H9 (cell line): ENCODE measurements around the gene DCST1. TPM values are rescaled to one million over a fixed set of nuclear protein-coding genes. Genes with fewer than 3 reads are reported as not detected.

Experiments
- DNase-seq: peaks from one replicate; pipeline ENCODE4 v3.0.0-alpha.2; 2017
- H2AFZ ChIP-seq: one replicate; pipeline ENCODE4 v1.6.1; 2013; ENCODE audit warnings: mild to moderate bottlenecking, low read length, control low read depth, moderate library complexity
- H2AK5ac ChIP-seq: 2 replicates; pipeline ENCODE4 v1.6.1; 2013; ENCODE audit warnings: low read length, control low read depth, mixed read lengths; ENCODE audit not compliant: insufficient read length
- H2BK120ac ChIP-seq: one replicate; pipeline ENCODE4 v1.6.1; 2013; ENCODE audit warnings: low read depth, mild to moderate bottlenecking, low read length, control low read depth, inconsistent platforms; ENCODE audit not compliant: poor library complexity, severe bottlenecking
- H2BK12ac ChIP-seq: 2 replicates; pipeline ENCODE4 v1.6.1; 2013; ENCODE audit warnings: low read length, control low read depth, mixed read lengths, low read depth; ENCODE audit not compliant: insufficient read length
- H2BK15ac ChIP-seq: 2 replicates; pipeline ENCODE4 v1.6.1; 2013; ENCODE audit warnings: low read depth, low read length, control low read depth
- H2BK20ac ChIP-seq: one replicate; pipeline ENCODE4 v1.6.1; 2013; ENCODE audit warnings: low read depth, mild to moderate bottlenecking, low read length, control low read depth, inconsistent platforms; ENCODE audit not compliant: poor library complexity, severe bottlenecking
- H2BK5ac ChIP-seq: 2 replicates; pipeline ENCODE4 v1.6.1; 2013; ENCODE audit warnings: low read length, control low read depth, mixed read lengths; ENCODE audit not compliant: insufficient read length
- H3K14ac ChIP-seq: 2 replicates; pipeline ENCODE4 v1.6.1; 2013; ENCODE audit warnings: low read length, control low read depth; ENCODE audit not compliant: insufficient read depth
- H3K18ac ChIP-seq: 2 replicates; pipeline ENCODE4 v1.6.1; 2013; ENCODE audit warnings: low read depth, mild to moderate bottlenecking, mixed read lengths, low read length, control low read depth; ENCODE audit not compliant: insufficient read length
- H3K23ac ChIP-seq: 2 replicates; pipeline ENCODE4 v1.6.1; 2013; ENCODE audit warnings: low read length, control low read depth, mixed read lengths, low read depth; ENCODE audit not compliant: insufficient read length
- H3K23me2 ChIP-seq: 2 replicates; pipeline ENCODE4 v1.6.1; 2013; ENCODE audit warnings: low read depth, mild to moderate bottlenecking, mixed read lengths, low read length, control low read depth; ENCODE audit not compliant: insufficient read length, poor library complexity, severe bottlenecking
- H3K27ac ChIP-seq: 2 replicates; pipeline ENCODE4 v1.5.1; 2013; ENCODE audit warnings: low read length, control low read depth, mixed read lengths, low read depth; ENCODE audit not compliant: insufficient read length
- H3K27me3 ChIP-seq: 2 replicates; pipeline ENCODE4 v1.6.1; 2013; ENCODE audit warnings: low read length, control low read depth, inconsistent platforms; ENCODE audit not compliant: insufficient read depth
- H3K4ac ChIP-seq: 2 replicates; pipeline ENCODE4 v1.6.1; 2013; ENCODE audit warnings: low read depth, mild to moderate bottlenecking, control low read depth, inconsistent platforms, low read length, moderate library complexity
- H3K4me1 ChIP-seq: 2 replicates; pipeline ENCODE4 v1.6.1; 2013; ENCODE audit warnings: low read length, control low read depth, inconsistent platforms; ENCODE audit not compliant: insufficient read depth
- H3K4me2 ChIP-seq: 2 replicates; pipeline ENCODE4 v1.6.1; 2013; ENCODE audit warnings: low read length, control low read depth, mixed read lengths; ENCODE audit not compliant: insufficient read length, insufficient read depth
- H3K56ac ChIP-seq: 2 replicates; pipeline ENCODE4 v1.6.1; 2013; ENCODE audit warnings: low read depth, mild to moderate bottlenecking, mixed read lengths, low read length, control low read depth; ENCODE audit not compliant: insufficient read length
- H3K79me1 ChIP-seq: 2 replicates; pipeline ENCODE4 v1.6.1; 2013; ENCODE audit warnings: low read depth, mild to moderate bottlenecking, moderate library complexity, low read length, control low read depth, inconsistent platforms; ENCODE audit not compliant: insufficient read depth, poor library complexity, severe bottlenecking
- H3K79me2 ChIP-seq: 2 replicates; pipeline ENCODE4 v1.6.1; 2013; ENCODE audit warnings: low read length, control low read depth, inconsistent platforms; ENCODE audit not compliant: insufficient read depth
- H3K9ac ChIP-seq: 2 replicates; pipeline ENCODE4 v1.6.1; 2013; ENCODE audit warnings: low read length, control low read depth, mixed read lengths; ENCODE audit not compliant: insufficient read length; ENCODE audit errors: extremely low read depth
- H3K9me3 ChIP-seq: one replicate; pipeline ENCODE4 v1.6.1; 2013; ENCODE audit warnings: low read depth, low read length, inconsistent platforms; ENCODE audit not compliant: control insufficient read depth
- H3T11ph ChIP-seq: one replicate; pipeline ENCODE4 v1.6.1; 2013; ENCODE audit warnings: mild to moderate bottlenecking, low read length, control low read depth, inconsistent platforms
- H4K20me1 ChIP-seq: one replicate; pipeline ENCODE4 v1.6.1; 2013; ENCODE audit not compliant: control insufficient read depth, insufficient read length, insufficient read depth
- H4K5ac ChIP-seq: 2 replicates; pipeline ENCODE4 v1.6.1; 2013; ENCODE audit warnings: low read depth, mild to moderate bottlenecking, mixed read lengths, low read length, control low read depth; ENCODE audit not compliant: insufficient read length
- H4K8ac ChIP-seq: replicated peaks from 2 replicates; pipeline ENCODE4 v1.6.1; 2013; ENCODE audit warnings: low read length, control low read depth, mixed read lengths, low read depth; ENCODE audit not compliant: insufficient read length
- H4K91ac ChIP-seq: 2 replicates; pipeline ENCODE4 v1.6.1; 2013; ENCODE audit warnings: low read depth, mild to moderate bottlenecking, moderate library complexity, mixed read lengths, low read length, control low read depth; ENCODE audit not compliant: insufficient read length
- H3K27ac Mint-ChIP-seq, 3 experiments: 2 replicates in 2 of 3; 3 replicates in 1 of 3; pipeline ENCODE4 v1.8.0; 2020 to 2021; ENCODE audit warnings: mixed read lengths in 3 of 3, mild to moderate bottlenecking in 1 of 3, moderate library complexity in 1 of 3
- H3K27me3 Mint-ChIP-seq: 2 replicates; pipeline ENCODE4 v1.8.0; 2021; ENCODE audit warnings: low read depth, mild to moderate bottlenecking, moderate library complexity, mixed read lengths
- H3K36me3 Mint-ChIP-seq, 3 experiments: 2 replicates in 2 of 3; 3 replicates in 1 of 3; pipeline ENCODE4 v1.8.0; 2020 to 2021; ENCODE audit warnings: low read depth in 3 of 3, mixed read lengths in 3 of 3; ENCODE audit not compliant: insufficient read depth in 1 of 3
- H3K4me1 Mint-ChIP-seq, 2 experiments: 2 replicates each; pipeline ENCODE4 v1.8.0; 2020; ENCODE audit warnings: mixed read lengths in 2 of 2
- H3K4me3 Mint-ChIP-seq, 2 experiments: 2 replicates in 1 of 2; 3 replicates in 1 of 2; pipeline ENCODE4 v1.8.0; 2020 to 2021; ENCODE audit warnings: mild to moderate bottlenecking in 2 of 2, mixed read lengths in 2 of 2, moderate library complexity in 1 of 2
- H3K9me3 Mint-ChIP-seq, 2 experiments: 2 replicates in 1 of 2; 3 replicates in 1 of 2; pipeline ENCODE4 v1.8.0; 2020; ENCODE audit warnings: mild to moderate bottlenecking in 2 of 2, mixed read lengths in 2 of 2, moderate library complexity in 1 of 2
- CTCF ChIP-seq: fragments of 200-600 bp; sonication (generic); conservative IDR thresholded peaks from 3 replicates; pipeline ENCODE4 v1.8.0; 2021; ENCODE audit warnings: antibody characterized with exemption, mild to moderate bottlenecking
- WGBS: extraction: QIAGEN DNeasy Blood & Tissue Kit; methylation state at CpG from one replicate; pipeline ENCODE4 v1.1.7; 2013; ENCODE audit warnings: missing lambda C conversion rate, low lambda C conversion rate, mixed read lengths; ENCODE audit not compliant: insufficient read length; ENCODE audit errors: extremely low coverage; 5-methylcytosine and 5-hydroxymethylcytosine counted together
- total RNA-seq: library from RNA; stranded (reverse); gene quantifications from 2 replicates; pipeline ENCODE4 v1.2.1, GENCODE V29; 2021

Gene DCST1
- total RNA-seq, 1 experiment from 2014 or later: not detected

DNA sequence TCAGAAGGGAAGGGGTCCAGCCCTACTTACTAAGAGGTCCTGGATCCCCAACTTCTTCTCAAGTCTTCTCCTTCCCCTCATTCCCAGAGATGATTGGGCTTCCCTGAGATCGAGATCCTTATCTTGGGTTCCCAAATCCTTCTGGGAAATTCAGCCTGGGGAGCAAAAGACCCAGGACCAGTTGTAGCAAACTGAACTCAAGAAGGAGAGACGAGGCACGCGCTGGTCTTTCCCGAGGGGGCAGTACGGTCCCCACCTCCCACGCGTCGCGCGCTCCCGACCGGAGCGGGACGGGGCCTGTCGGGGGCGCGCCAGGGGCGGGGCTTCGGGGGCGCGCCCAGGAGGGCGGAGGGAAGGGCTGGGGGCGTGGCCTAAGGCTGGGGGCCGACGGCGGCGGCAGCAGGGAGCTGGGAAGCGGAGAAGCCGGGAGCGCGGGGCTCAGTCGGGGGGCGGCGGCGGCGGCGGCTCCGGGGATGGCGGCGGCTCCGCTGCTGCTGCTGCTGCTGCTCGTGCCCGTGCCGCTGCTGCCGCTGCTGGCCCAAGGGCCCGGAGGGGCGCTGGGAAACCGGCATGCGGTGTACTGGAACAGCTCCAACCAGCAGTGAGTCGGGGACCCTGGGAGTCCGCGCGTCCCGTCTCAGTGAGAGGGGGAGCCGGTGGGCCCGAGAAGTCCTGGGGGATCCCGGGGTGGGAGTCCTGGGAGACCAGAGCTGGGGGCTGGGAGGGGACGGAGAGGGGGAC lies 45.0 kb downstream of the DCST1 start, which contains the start of gene EFNA3:
EFNA3 (plus strand) TSS at position 369 of the 741 bp plus-strand sequence; CDS start at position 474, 105 bp downstream.
- no peak within 1 kb of the TSS for H2BK120ac ChIP-seq
- no CpG with 5 or more reads among the region's 59 CpGs for WGBS
- H3K79me1 ChIP-seq: no peaks in the 10 kb centered on the region
- no peak within 1 kb of the TSS for H3K18ac ChIP-seq
- no peak within 1 kb of the TSS for H3K56ac ChIP-seq
- H3K27ac Mint-ChIP-seq: no peak within 1 kb of the TSS
- no peaks in the 10 kb centered on the region for H3K36me3 Mint-ChIP-seq
- no peak within 1 kb of the TSS for H2AFZ ChIP-seq
- peak; percentile 74 for DNase-seq
- no peak within 1 kb of the TSS for H4K8ac ChIP-seq
- no peak within 1 kb of the TSS for H3K27ac ChIP-seq
- H3K4me2 ChIP-seq: peak within 1 kb of the TSS; percentile 79
- H3K4ac ChIP-seq: no peak within 1 kb of the TSS
- H3K4me1 Mint-ChIP-seq: peaks cover 24 to 46% of the 10 kb centered on the region in 2 experiments
- no peaks in the 10 kb centered on the region for H4K20me1 ChIP-seq
- no peak within 1 kb of the TSS for H3K14ac ChIP-seq
- peaks cover 90% of the 10 kb centered on the region for H3K27me3 Mint-ChIP-seq
- no peak within 1 kb of the TSS for H3K23ac ChIP-seq
- no peak within 1 kb of the TSS for H2BK20ac ChIP-seq
- H3K23me2 ChIP-seq: peaks cover 21% of the 10 kb centered on the region
- H3K9me3 ChIP-seq: no peaks in the 10 kb centered on the region
- no peak within 1 kb of the TSS for H2BK12ac ChIP-seq
- H4K91ac ChIP-seq: no peak within 1 kb of the TSS
- no peaks in the 10 kb centered on the region for H3K79me2 ChIP-seq
- H2AK5ac ChIP-seq: no peak within 1 kb of the TSS
- H3K27me3 ChIP-seq: peaks cover 45% of the 10 kb centered on the region
- peak within 1 kb of the TSS; percentile 60 to 81 for H3K4me3 Mint-ChIP-seq
- H3K4me1 ChIP-seq: no peaks in the 10 kb centered on the region
- H3K9ac ChIP-seq: no peak within 1 kb of the TSS
- TF ChIP-seq CTCF: no peak
- H2BK15ac ChIP-seq: no peak within 1 kb of the TSS
- H3K9me3 Mint-ChIP-seq: peaks cover 0 to 6% of the 10 kb centered on the region in 2 experiments; a peak in 2 of 5 replicates
- no peak within 1 kb of the TSS for H2BK5ac ChIP-seq
- H3T11ph ChIP-seq: no peak within 1 kb of the TSS
- H4K5ac ChIP-seq: no peak within 1 kb of the TSS
